H9 (cell line): ENCODE results near the gene DNAJB6. TPM values are rescaled to one million over a fixed set of nuclear protein-coding genes. Genes with fewer than 3 reads are reported as not detected.

ENCODE experiments used
- DNase-seq: peaks from one replicate; pipeline ENCODE4 v3.0.0-alpha.2; 2017
- H2AFZ ChIP-seq: one replicate; pipeline ENCODE4 v1.6.1; 2013; ENCODE audit warnings: mild to moderate bottlenecking, low read length, control low read depth, moderate library complexity
- H2AK5ac ChIP-seq: 2 replicates; pipeline ENCODE4 v1.6.1; 2013; ENCODE audit warnings: low read length, control low read depth, mixed read lengths; ENCODE audit not compliant: insufficient read length
- H2BK120ac ChIP-seq: one replicate; pipeline ENCODE4 v1.6.1; 2013; ENCODE audit warnings: low read depth, mild to moderate bottlenecking, low read length, control low read depth, inconsistent platforms; ENCODE audit not compliant: poor library complexity, severe bottlenecking
- H2BK12ac ChIP-seq: 2 replicates; pipeline ENCODE4 v1.6.1; 2013; ENCODE audit warnings: low read length, control low read depth, mixed read lengths, low read depth; ENCODE audit not compliant: insufficient read length
- H2BK15ac ChIP-seq: 2 replicates; pipeline ENCODE4 v1.6.1; 2013; ENCODE audit warnings: low read depth, low read length, control low read depth
- H2BK20ac ChIP-seq: one replicate; pipeline ENCODE4 v1.6.1; 2013; ENCODE audit warnings: low read depth, mild to moderate bottlenecking, low read length, control low read depth, inconsistent platforms; ENCODE audit not compliant: poor library complexity, severe bottlenecking
- H2BK5ac ChIP-seq: 2 replicates; pipeline ENCODE4 v1.6.1; 2013; ENCODE audit warnings: low read length, control low read depth, mixed read lengths; ENCODE audit not compliant: insufficient read length
- H3K14ac ChIP-seq: 2 replicates; pipeline ENCODE4 v1.6.1; 2013; ENCODE audit warnings: low read length, control low read depth; ENCODE audit not compliant: insufficient read depth
- H3K18ac ChIP-seq: 2 replicates; pipeline ENCODE4 v1.6.1; 2013; ENCODE audit warnings: low read depth, mild to moderate bottlenecking, mixed read lengths, low read length, control low read depth; ENCODE audit not compliant: insufficient read length
- H3K23ac ChIP-seq: 2 replicates; pipeline ENCODE4 v1.6.1; 2013; ENCODE audit warnings: low read length, control low read depth, mixed read lengths, low read depth; ENCODE audit not compliant: insufficient read length
- H3K23me2 ChIP-seq: 2 replicates; pipeline ENCODE4 v1.6.1; 2013; ENCODE audit warnings: low read depth, mild to moderate bottlenecking, mixed read lengths, low read length, control low read depth; ENCODE audit not compliant: insufficient read length, poor library complexity, severe bottlenecking
- H3K27ac ChIP-seq: 2 replicates; pipeline ENCODE4 v1.5.1; 2013; ENCODE audit warnings: low read length, control low read depth, mixed read lengths, low read depth; ENCODE audit not compliant: insufficient read length
- H3K27me3 ChIP-seq: 2 replicates; pipeline ENCODE4 v1.6.1; 2013; ENCODE audit warnings: low read length, control low read depth, inconsistent platforms; ENCODE audit not compliant: insufficient read depth
- H3K4ac ChIP-seq: 2 replicates; pipeline ENCODE4 v1.6.1; 2013; ENCODE audit warnings: low read depth, mild to moderate bottlenecking, control low read depth, inconsistent platforms, low read length, moderate library complexity
- H3K4me1 ChIP-seq: 2 replicates; pipeline ENCODE4 v1.6.1; 2013; ENCODE audit warnings: low read length, control low read depth, inconsistent platforms; ENCODE audit not compliant: insufficient read depth
- H3K4me2 ChIP-seq: 2 replicates; pipeline ENCODE4 v1.6.1; 2013; ENCODE audit warnings: low read length, control low read depth, mixed read lengths; ENCODE audit not compliant: insufficient read length, insufficient read depth
- H3K56ac ChIP-seq: 2 replicates; pipeline ENCODE4 v1.6.1; 2013; ENCODE audit warnings: low read depth, mild to moderate bottlenecking, mixed read lengths, low read length, control low read depth; ENCODE audit not compliant: insufficient read length
- H3K79me1 ChIP-seq: 2 replicates; pipeline ENCODE4 v1.6.1; 2013; ENCODE audit warnings: low read depth, mild to moderate bottlenecking, moderate library complexity, low read length, control low read depth, inconsistent platforms; ENCODE audit not compliant: insufficient read depth, poor library complexity, severe bottlenecking
- H3K79me2 ChIP-seq: 2 replicates; pipeline ENCODE4 v1.6.1; 2013; ENCODE audit warnings: low read length, control low read depth, inconsistent platforms; ENCODE audit not compliant: insufficient read depth
- H3K9ac ChIP-seq: 2 replicates; pipeline ENCODE4 v1.6.1; 2013; ENCODE audit warnings: low read length, control low read depth, mixed read lengths; ENCODE audit not compliant: insufficient read length; ENCODE audit errors: extremely low read depth
- H3K9me3 ChIP-seq: one replicate; pipeline ENCODE4 v1.6.1; 2013; ENCODE audit warnings: low read depth, low read length, inconsistent platforms; ENCODE audit not compliant: control insufficient read depth
- H3T11ph ChIP-seq: one replicate; pipeline ENCODE4 v1.6.1; 2013; ENCODE audit warnings: mild to moderate bottlenecking, low read length, control low read depth, inconsistent platforms
- H4K20me1 ChIP-seq: one replicate; pipeline ENCODE4 v1.6.1; 2013; ENCODE audit not compliant: control insufficient read depth, insufficient read length, insufficient read depth
- H4K5ac ChIP-seq: 2 replicates; pipeline ENCODE4 v1.6.1; 2013; ENCODE audit warnings: low read depth, mild to moderate bottlenecking, mixed read lengths, low read length, control low read depth; ENCODE audit not compliant: insufficient read length
- H4K8ac ChIP-seq: replicated peaks from 2 replicates; pipeline ENCODE4 v1.6.1; 2013; ENCODE audit warnings: low read length, control low read depth, mixed read lengths, low read depth; ENCODE audit not compliant: insufficient read length
- H4K91ac ChIP-seq: 2 replicates; pipeline ENCODE4 v1.6.1; 2013; ENCODE audit warnings: low read depth, mild to moderate bottlenecking, moderate library complexity, mixed read lengths, low read length, control low read depth; ENCODE audit not compliant: insufficient read length
- H3K27ac Mint-ChIP-seq, 3 experiments: 2 replicates in 2 of 3; 3 replicates in 1 of 3; pipeline ENCODE4 v1.8.0; 2020 to 2021; ENCODE audit warnings: mixed read lengths in 3 of 3, mild to moderate bottlenecking in 1 of 3, moderate library complexity in 1 of 3
- H3K27me3 Mint-ChIP-seq: 2 replicates; pipeline ENCODE4 v1.8.0; 2021; ENCODE audit warnings: low read depth, mild to moderate bottlenecking, moderate library complexity, mixed read lengths
- H3K36me3 Mint-ChIP-seq, 3 experiments: 2 replicates in 2 of 3; 3 replicates in 1 of 3; pipeline ENCODE4 v1.8.0; 2020 to 2021; ENCODE audit warnings: low read depth in 3 of 3, mixed read lengths in 3 of 3; ENCODE audit not compliant: insufficient read depth in 1 of 3
- H3K4me1 Mint-ChIP-seq, 2 experiments: 2 replicates each; pipeline ENCODE4 v1.8.0; 2020; ENCODE audit warnings: mixed read lengths in 2 of 2
- H3K4me3 Mint-ChIP-seq, 2 experiments: 2 replicates in 1 of 2; 3 replicates in 1 of 2; pipeline ENCODE4 v1.8.0; 2020 to 2021; ENCODE audit warnings: mild to moderate bottlenecking in 2 of 2, mixed read lengths in 2 of 2, moderate library complexity in 1 of 2
- H3K9me3 Mint-ChIP-seq, 2 experiments: 2 replicates in 1 of 2; 3 replicates in 1 of 2; pipeline ENCODE4 v1.8.0; 2020; ENCODE audit warnings: mild to moderate bottlenecking in 2 of 2, mixed read lengths in 2 of 2, moderate library complexity in 1 of 2
- WGBS: extraction: QIAGEN DNeasy Blood & Tissue Kit; methylation state at CpG from one replicate; pipeline ENCODE4 v1.1.7; 2013; ENCODE audit warnings: missing lambda C conversion rate, low lambda C conversion rate, mixed read lengths; ENCODE audit not compliant: insufficient read length; ENCODE audit errors: extremely low coverage; 5-methylcytosine and 5-hydroxymethylcytosine counted together
- total RNA-seq: library from RNA; stranded (reverse); gene quantifications from 2 replicates; pipeline ENCODE4 v1.2.1, GENCODE V29; 2021
- TF ChIP-seq, protein P1 (sequence below): fragments of 200-600 bp; sonication (generic); conservative IDR thresholded peaks from 3 replicates; pipeline ENCODE4 v1.8.0; 2021; ENCODE audit warnings: antibody characterized with exemption, mild to moderate bottlenecking

DNAJB6 gene
- total RNA-seq, 1 experiment from 2014 or later = 215 TPM

DNA sequence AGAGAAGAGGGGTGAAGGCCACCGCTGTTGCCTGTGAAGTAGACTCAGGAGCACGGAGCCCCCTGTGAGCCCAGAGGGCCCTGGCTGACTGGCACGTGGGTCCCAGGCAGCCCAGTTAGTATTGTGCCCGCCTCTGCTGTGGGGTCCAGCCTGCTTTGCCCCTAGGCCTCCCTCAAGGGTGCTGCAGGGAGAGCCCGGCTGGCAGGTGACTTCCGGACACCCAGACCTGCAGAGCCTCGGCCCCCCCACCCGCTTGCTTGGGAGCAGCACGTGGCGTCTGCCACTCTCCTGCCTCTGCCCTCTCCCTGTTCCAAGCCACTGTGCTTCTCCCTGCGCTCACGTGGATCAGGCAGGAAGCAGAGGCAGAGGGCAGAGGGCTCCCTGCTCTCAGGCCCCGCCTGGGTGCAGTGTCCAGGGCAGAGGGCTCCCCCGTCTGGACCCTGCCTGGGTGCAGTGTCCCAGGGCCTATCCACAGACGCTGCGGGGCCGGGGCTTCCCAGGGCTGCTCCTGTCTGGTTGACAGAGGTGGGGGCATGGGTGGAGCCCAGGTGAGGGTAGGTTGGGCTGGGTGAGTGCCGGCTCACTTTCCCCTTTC is 88.4 kb downstream of the DNAJB6 start:
- Histone ChIP-seq H3K4me1 (no peaks in the 10 kb centered on the region), H2BK20ac (no peak overlapping the region), H3K4ac (no peak overlapping the region), H3K9me3 (no peaks in the 10 kb centered on the region), H3K27me3 (no peaks in the 10 kb centered on the region), H4K5ac (no peak overlapping the region), H3K56ac (no peak overlapping the region), H3K23me2 (no peaks in the 10 kb centered on the region), H2BK12ac (no peak overlapping the region), H4K91ac (no peak overlapping the region), H3K79me1 (no peaks in the 10 kb centered on the region), H2BK5ac (no peak overlapping the region), H2BK15ac (no peak overlapping the region), H3K27ac (no peak overlapping the region), H2BK120ac (no peak overlapping the region), H3K18ac (no peak overlapping the region), H2AK5ac (no peak overlapping the region), H3K4me2 (no peak overlapping the region), H3K23ac (no peak overlapping the region), H4K20me1 (no peaks in the 10 kb centered on the region), H4K8ac (no peak overlapping the region), H3K9ac (no peak overlapping the region), H3T11ph (no peak overlapping the region), H3K14ac (peak overlapping the region; percentile 12; the same call in 1 of the 2 replicates), H2AFZ (no peak overlapping the region), H3K79me2 (no peaks in the 10 kb centered on the region)
- TF ChIP-seq, protein P1, sequence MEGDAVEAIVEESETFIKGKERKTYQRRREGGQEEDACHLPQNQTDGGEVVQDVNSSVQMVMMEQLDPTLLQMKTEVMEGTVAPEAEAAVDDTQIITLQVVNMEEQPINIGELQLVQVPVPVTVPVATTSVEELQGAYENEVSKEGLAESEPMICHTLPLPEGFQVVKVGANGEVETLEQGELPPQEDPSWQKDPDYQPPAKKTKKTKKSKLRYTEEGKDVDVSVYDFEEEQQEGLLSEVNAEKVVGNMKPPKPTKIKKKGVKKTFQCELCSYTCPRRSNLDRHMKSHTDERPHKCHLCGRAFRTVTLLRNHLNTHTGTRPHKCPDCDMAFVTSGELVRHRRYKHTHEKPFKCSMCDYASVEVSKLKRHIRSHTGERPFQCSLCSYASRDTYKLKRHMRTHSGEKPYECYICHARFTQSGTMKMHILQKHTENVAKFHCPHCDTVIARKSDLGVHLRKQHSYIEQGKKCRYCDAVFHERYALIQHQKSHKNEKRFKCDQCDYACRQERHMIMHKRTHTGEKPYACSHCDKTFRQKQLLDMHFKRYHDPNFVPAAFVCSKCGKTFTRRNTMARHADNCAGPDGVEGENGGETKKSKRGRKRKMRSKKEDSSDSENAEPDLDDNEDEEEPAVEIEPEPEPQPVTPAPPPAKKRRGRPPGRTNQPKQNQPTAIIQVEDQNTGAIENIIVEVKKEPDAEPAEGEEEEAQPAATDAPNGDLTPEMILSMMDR = no peak
- Mint-ChIP-seq H3K4me3 (no peak overlapping the region), H3K4me1 (no peaks in the 10 kb centered on the region), H3K27ac (no peak overlapping the region; a peak in 1 of 7 replicates), H3K36me3 (peaks cover 0 to 8% (median 0%) of the 10 kb centered on the region in 3 experiments; a peak in 2 of 7 replicates), H3K27me3 (no peaks in the 10 kb centered on the region), H3K9me3 (no peaks in the 10 kb centered on the region)
- DNase-seq = peak; percentile 45
- WGBS = no CpG with 5 or more reads among the region's 18 CpGs
